Measurements from ENCODE around the gene HOXA5. TPM values are rescaled to one million over a fixed set of nuclear protein-coding genes. Genes with fewer than 3 reads are reported as not detected.

HOXA5 gene
- total RNA-seq, 3 donors from 2014 or later = 16.1 to 26.6 (median 23.8) TPM

DNA sequence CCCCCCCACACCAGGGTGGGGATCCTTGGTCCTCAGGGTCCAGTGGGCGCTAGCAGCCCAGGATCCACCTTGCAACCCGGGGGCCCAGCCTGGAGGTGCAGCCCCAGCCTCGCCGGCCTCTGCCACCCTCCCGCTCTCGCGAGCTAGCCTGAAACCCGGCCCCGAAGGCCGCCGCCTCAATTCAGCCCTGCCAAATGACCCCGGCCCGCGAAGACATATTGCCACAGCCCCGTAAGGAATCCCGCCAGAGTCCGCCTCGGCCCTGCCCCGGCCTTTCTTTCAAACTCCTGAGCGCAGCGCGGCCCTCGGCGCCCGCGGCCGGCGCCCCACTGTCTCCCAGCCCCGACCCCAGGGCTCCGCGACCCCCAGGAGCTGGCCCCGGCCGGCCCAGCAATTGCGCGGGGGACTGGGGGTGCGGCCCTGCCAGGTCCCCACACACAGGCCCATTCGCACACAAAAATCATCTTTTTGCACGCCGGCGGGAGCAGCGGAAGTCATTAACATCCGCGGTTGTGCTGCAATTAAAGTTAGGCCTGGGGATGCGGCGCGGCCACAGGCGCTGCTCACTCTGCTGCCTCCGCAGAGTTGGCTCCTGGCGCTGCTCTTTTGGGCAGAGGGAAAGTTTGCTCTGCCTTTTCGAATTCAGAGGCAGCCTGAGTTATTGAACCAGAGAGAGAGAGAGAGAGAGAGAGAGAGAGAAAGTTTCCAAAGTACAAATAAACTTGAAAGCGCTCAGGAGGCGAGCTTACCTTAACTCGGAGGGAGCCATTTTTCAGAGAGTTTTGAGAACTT is 4.0 kb downstream of the HOXA5 start:
- intact Hi-C loops (cut with DNase I, micrococcal nuclease) = loop anchor here in 1 of 2 donors (5.0 kb wide), 1 partner anchor 282 kb away; no protein-coding TSS in a partner anchor
- ATAC-seq (peak; percentile 2), DNase-seq (peak; percentile 39 to 75 (median 73))
- no peaks in the 10 kb centered on the region for H3K9me3 ChIP-seq
- TF ChIP-seq, protein P1, sequence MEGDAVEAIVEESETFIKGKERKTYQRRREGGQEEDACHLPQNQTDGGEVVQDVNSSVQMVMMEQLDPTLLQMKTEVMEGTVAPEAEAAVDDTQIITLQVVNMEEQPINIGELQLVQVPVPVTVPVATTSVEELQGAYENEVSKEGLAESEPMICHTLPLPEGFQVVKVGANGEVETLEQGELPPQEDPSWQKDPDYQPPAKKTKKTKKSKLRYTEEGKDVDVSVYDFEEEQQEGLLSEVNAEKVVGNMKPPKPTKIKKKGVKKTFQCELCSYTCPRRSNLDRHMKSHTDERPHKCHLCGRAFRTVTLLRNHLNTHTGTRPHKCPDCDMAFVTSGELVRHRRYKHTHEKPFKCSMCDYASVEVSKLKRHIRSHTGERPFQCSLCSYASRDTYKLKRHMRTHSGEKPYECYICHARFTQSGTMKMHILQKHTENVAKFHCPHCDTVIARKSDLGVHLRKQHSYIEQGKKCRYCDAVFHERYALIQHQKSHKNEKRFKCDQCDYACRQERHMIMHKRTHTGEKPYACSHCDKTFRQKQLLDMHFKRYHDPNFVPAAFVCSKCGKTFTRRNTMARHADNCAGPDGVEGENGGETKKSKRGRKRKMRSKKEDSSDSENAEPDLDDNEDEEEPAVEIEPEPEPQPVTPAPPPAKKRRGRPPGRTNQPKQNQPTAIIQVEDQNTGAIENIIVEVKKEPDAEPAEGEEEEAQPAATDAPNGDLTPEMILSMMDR (IDR thresholded peaks at IDR 0.05) = no peak
- peaks cover 41% of the 10 kb centered on the region for H3K4me1 ChIP-seq (ENCODE audit: low read depth)
- H3K4me3 ChIP-seq = peak overlapping the region; percentile 36
- H3K36me3 ChIP-seq (ENCODE audit: low read depth) = no peaks in the 10 kb centered on the region

DNA sequence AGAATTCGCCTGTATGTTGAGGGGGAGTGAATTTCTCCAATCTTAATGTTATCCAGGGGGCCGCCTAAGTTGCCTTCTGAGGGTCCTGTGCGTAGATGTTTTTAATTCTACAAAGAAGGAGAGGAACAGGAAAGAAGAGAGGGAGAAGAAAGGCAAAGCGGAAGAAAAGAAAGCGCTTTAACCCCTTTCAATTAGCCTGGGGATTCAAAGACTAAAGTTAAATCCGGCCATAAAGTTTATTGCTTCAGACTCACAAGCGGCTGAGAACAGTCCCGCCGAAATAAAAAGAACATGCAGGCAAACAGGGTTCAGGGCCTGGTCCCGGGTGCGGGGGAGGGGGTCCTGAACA is 4.5 kb downstream of the HOXA5 start:
- DNase-seq (no peak), ATAC-seq (peak; percentile 8)
- Histone ChIP-seq H3K9me3 (no peaks in the 10 kb centered on the region), H3K4me3 (peak overlapping the region; percentile 36), H3K4me1 (ENCODE audit: low read depth) (peaks cover 46% of the 10 kb centered on the region), H3K36me3 (ENCODE audit: low read depth) (no peaks in the 10 kb centered on the region)
- TF ChIP-seq, protein P1 (IDR thresholded peaks at IDR 0.05) = no peak
- intact Hi-C loops (cut with DNase I, micrococcal nuclease) = no loop called here

DNA sequence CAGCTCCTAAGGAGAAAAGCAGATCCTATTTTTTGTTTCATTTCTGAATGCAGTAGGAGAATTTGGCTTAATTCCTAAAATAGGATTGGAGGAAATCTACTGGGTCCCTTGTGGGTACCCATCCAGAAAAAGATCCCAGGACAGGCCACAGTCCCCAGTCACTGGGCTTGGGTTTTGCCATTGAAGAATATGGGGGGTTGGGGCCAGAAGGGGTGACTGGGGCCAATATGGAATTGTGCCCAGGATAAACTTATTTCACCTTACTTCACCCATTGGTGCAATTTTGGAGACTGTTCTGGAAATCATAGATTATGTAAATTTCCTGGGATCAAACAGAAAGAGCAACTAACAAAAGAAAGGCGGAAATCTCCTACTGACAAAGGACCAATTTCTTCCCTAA is 5.0 kb downstream of the HOXA5 start:
- Histone ChIP-seq H3K9me3 (no peaks in the 10 kb centered on the region), H3K4me1 (ENCODE audit: low read depth) (peaks cover 47% of the 10 kb centered on the region), H3K36me3 (ENCODE audit: low read depth) (no peaks in the 10 kb centered on the region), H3K4me3 (no peak overlapping the region)
- ATAC-seq (no peak), DNase-seq (peak in 1 of 3 donors; percentile 16)
- intact Hi-C loops (cut with DNase I, micrococcal nuclease) = no loop called here
- TF ChIP-seq, protein P1 (IDR thresholded peaks at IDR 0.05) = no peak

DNA sequence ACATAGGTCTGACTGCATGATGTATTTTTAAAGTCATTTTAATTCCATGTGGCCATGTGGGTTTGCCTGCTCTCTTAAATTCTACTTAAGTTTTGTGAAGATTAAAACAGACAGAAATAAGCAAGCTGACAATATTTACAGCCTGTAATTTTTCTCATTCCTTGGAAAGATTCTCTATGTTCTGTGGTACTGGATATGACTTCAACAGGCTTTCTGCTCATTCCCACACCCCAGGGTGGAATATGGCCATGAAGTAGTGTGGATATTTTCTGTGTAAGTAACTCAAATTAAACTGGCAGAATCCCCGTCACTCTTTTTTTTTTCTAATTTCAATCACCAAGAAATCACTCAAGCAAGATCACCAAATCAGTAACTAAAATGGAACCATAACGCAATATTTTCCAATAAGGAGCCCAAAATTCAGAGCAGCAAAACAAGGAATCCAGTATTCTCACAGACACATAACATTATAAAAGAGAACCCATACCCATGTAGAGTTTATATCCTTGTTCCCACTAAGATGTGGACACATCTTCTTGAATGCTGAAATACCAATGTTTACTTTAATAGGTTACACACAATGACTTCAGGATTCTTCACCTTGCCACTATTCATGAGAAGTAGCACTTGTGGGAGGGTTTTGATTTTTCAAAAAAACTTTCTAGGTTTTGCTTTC is 5.7 kb downstream of the HOXA5 start:
- no peak overlapping the region for H3K4me3 ChIP-seq
- peaks cover 51% of the 10 kb centered on the region for H3K4me1 ChIP-seq (ENCODE audit: low read depth)
- H3K9me3 ChIP-seq = no peaks in the 10 kb centered on the region
- DNase-seq (peak in 1 of 3 donors; percentile 7), ATAC-seq (no peak)
- intact Hi-C loops (cut with DNase I, micrococcal nuclease) = no loop called here
- TF ChIP-seq, protein P1 (IDR thresholded peaks at IDR 0.05) = no peak
- H3K36me3 ChIP-seq (ENCODE audit: low read depth) = no peaks in the 10 kb centered on the region

DNA sequence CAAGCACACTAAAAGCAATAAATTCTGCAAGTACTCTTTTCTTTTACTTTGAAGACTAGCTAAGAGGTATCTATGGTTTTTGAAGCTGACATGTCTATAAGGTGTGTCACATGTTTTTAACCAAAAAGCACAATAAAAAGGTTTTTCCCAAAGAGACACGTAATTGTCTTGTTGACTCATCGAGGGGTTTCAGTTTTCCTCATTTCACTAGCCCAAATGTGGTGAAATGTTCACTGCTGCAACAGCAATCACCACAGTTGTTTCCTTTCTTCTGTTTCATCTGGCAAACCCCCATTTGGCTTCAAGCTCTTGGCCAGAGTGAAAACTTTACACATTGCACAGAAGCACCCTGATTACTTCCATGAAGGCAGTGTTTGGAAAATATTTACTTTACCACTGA is 9.1 kb downstream of the HOXA5 start:
- peaks cover 54% of the 10 kb centered on the region for H3K4me1 ChIP-seq (ENCODE audit: low read depth)
- TF ChIP-seq, protein P1 (IDR thresholded peaks at IDR 0.05) = no peak
- intact Hi-C loops (cut with DNase I, micrococcal nuclease) = no loop called here
- no peaks in the 10 kb centered on the region for H3K9me3 ChIP-seq
- no peak overlapping the region for H3K4me3 ChIP-seq
- ATAC-seq (no peak), DNase-seq (peak in 1 of 3 donors; percentile 46)
- H3K36me3 ChIP-seq (ENCODE audit: low read depth) = no peaks in the 10 kb centered on the region
